HG03139 (cell line): ENCODE measurements around the gene FAHD1.
A peak's percentile ranks its signal among the peaks of the same experiment; 100 is the strongest.

Experiments used
- ATAC-seq: cut with Tn5 transposase; IDR thresholded peaks from one replicate; pipeline ENCODE4 v1.9.1; 2021; ENCODE audit not compliant: unreplicated experiment

FAHD1 gene

DNA sequence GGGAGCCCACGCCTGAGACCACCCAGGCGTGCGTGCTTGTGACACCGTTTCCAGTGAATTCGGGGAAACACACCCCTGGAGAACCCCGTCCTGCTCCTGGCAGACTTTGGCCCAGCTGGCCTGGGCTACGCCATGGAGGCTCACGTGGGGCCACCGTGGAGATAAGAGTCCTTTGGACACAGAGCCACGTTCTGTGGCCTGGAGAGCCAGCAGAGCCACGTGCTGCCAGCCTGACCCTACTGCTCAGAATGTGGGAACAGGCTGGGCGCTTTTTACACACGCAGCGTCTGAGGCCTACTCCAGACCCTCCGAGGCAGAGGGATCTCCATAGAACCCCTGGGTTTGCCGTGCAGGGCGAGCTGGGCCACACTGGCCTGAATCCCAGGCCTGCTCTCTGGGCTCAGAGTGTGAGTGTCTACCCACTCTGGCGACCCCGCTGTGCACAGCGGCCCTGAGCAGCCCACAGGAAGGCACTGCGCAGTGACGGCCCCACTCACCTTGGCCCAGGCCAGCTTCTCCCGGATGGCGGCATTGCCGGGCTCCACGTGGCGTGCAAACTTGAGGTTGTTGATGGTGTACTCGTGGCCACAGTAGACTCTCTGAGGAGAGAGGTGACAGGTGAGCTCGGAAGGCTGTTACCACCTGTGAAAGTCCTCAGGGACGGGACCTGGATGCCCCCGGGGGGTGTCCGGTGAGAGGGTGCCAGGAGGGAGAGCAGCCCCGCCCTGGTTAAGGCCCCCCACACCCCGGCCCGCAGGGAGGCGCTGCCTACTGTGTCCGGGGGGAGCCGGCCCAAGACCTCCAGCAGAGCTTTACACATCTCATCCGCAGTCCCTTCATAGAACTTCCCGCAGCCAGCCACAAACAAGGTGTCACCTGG, 10.4 kb upstream of the FAHD1 start:
- ATAC-seq = no peak

DNA sequence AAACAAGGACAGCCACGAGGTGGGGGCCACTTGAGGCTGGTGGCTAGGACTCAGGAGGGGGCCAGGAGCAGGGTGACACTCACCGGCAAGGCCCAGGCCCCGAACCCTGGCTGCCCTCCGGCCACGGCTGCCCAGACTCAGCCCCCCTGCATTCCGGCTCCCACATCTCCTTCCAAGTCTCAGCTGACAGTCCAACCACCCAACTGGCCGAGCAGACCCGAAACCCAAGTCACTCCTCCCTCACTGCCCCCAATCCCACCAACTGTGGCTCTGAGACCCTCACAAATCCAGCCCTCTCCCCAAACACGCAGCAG, 9.8 kb upstream of the FAHD1 start:
- ATAC-seq = no peak

DNA sequence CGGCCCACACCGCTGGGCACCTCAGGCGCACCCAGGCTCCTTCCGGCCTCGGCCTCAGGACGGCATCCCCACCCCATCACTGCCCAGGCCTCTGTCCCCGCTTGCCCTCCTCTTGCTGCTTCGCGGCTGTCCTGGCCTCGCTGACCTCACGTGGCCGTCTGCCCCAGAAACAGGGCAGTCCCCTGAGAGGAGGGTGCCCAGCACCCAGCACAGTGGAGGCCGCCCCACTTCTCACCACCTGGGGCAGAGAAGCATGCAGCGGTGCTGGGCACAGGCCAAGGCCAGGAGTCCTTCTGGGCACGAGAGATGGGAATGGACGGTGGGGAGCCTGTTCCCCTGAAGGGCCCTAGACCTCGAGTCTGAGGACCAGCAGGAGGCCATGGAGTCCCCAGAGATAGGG, 9.3 kb upstream of the FAHD1 start:
- ATAC-seq = no peak

DNA sequence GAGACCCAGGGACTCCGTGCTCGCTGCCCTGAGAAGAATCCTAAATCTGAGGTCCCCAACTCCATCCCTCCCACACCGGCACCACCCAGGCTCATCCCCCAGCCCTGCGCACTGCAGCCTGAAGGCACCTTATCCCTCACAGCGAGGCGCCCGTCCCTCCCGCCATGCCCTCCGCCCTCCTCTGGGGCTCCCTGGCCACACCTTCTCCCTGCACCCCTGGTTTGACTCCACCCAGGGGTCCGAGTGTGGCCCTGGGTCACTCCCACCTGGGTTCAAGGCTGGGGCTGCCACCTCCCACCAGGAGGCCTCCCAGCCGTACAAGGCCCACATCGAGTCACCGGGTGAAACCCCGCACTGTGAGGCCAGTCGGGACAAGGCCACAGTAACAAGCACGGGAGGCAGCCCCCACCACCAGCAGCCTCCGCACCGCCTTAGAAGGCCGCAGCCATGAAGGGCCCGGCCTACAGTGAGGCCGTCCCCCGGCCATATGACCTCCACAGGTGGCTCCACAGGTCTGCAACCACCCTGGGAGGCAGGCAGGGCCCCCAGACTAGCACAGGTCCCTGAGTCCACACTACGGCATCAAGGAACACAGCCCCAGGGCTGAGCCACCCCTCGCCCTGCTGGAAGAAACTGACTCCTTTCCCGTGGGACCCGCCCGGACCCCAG, 8.7 kb upstream of the FAHD1 start:
- ATAC-seq = no peak

DNA sequence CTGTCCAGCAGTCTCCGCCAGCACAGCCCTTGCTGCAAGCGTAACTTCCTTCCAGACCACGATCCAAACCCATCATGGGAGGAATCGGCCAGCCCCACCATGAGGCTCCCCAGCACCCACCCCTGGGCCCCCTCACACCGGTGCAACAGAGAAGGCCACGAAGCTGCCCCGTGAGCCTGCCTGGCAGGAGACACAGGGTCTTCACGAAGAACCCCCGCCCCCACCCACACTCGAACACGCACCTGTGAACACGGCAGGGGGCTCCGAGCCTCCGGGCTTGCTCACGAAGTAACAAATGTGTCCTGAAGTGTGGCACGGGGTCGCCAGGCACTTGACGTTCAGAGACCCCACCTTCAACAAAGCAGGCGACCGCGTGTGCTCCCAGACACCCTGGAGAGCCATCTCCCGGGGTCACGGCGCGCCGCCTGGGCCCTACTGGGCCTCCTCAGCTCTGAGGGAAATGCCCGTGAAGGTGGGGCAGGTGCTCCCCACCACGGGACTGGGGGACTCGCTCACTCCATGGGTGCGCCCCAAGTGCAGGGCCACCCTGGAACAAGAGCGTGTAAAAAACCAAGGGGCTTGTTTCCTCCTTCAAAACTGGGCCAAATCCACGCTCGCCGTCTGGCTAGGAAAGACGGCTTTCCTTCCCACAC, 8.0 kb upstream of the FAHD1 start:
- no peak for ATAC-seq

DNA sequence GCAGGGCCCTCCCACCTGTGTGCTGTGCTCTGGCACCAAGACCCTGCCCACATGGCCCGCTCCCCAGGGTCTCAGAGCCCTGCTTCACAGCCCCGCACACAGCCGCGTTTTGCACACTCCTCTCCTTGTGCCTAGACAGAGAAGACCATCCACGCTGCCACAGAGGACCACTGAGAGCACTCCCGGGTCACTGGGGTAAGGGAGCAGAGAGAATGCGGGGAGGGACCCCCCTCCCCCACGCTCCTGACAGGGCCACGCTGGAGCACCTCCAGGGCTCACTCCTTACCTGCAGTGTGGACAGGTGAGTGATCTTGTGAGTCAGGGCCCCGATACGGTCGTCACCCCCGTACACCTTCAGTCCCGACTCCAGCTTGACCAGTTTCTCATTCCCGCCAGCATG, 7.4 kb upstream of the FAHD1 start:
- no peak for ATAC-seq

DNA sequence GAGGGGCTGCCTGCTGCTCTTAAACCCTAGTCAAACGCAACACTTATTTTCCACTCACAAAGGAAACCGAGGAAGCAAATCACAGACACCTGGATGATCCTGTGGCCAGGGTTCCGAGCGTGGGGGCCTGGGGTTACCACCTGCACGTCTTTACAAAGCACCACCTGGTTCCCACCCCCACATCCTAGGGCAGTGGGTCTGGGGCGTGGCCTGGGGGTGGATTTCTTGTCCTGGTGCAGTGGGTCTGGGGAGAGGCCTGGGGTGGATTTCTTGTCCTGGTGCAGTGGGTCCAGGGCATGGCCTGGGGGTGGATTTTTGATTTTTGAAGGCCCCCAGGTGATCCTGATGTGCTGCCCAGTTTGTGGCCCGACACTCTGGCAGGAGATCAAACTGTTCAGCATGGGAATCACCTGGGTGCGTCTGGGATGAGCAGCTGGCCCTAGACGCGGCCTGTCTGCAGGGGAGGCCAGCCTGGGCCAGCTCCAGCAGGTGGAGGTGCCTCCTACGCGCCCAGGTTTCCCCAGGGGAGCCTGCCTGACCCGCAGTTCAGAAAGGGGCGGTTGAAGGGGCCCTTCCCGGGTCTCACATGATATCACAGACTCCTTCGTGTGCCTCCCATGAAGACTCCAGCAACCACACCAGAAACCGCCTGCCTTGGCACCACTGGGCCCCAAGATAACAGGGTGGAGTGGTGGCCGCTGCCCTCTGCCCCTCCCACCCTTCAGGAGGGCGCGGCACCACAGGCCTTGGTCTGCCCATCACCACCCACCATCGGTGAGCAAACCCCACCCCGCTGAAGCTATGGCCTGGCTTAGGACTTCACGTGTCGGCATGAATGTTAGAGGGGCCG, 6.7 kb upstream of the FAHD1 start:
- ATAC-seq = no peak

DNA sequence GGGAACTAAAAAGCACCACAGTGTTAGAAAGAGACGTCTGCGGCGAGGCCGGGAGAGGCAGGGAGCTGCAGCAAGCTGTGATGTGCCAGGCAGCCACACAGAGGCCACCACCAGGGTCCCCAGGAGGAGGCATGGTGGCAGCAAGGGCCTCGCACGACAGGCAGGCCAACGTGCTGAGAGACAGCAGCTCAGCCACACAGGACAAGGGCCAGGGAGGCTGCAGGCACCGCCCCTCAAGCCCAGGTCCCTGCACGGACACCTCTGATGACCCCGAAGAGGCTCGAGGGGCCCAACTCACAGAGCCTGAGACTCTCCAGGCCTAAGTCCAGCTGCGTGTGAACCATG, 6.1 kb upstream of the FAHD1 start:
- ATAC-seq = no peak

DNA sequence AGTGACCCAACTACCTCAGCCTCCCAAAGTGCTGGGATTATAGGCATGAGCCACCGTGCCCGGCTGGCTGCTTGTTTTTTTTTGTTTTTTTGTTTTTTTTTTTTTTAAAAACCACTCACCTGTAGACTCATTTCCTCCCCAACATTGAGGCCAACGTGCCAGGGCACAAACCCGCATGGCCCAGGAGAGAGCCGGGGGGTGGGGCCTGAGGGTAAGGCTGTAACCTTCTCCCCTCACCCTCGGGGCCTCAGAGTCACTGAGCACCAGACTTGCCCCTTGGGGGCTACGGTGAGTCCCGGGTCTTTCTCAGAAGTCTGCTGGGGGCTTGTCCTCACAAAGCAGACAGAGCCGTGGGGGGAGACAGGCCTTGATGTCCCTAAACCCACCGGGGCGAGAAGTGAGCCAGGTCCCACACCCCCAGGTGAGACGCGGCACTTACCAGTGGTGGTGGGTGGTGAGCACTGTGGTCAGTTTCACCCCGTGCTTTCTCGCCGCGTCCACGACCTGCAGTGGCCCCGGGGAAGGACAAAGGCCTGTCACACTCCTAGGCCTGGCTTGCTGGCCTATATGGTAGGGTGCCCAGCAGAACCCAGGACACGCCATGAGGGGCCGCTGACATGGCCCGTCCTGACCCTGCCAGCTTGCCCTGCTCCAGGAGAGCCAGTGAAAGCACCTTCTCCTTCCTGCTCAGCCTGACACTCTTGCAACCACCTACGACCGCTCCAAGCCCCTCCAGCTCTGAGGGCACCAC, 5.0 kb upstream of the FAHD1 start:
- no peak for ATAC-seq

DNA sequence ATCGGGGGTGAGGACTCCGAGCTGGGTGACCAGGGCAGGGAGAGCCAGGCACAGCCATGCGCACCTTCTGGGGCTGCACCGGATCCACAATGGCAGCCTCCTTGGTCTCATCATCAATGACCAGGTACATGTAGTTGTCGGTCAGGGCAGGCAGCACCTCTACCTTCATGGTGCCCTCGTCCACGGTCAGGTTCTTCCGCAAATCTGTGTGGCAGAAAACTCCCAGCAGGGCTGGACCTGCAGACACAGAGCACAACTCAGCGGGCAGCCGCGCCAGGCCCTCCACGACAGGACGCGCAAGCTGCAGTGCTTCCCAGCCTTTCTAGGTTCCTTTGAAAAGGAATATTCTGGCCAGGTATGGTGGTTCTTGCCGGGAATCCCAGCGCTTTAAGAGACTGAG, 4.2 kb upstream of the FAHD1 start:
- ATAC-seq = no peak

DNA sequence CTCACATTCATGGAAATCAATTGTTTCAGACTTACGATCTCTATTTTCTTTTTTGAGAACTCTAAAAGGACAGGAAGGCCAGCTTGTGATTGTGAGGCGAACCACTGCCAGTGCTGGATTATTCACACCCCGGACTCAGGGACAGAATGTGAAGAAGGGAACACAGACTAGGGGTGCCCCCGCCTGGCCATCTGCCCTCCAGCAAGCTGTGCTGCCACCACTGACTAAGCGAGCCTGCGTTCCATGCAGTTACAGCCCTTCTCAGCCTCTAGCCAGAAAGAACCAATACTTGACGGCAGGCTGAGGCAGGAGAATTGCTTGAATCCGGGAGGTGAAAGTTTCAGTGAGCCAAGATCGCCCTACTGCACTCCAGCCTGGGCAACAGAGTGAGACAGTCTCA, 3.2 kb upstream of the FAHD1 start:
- no peak for ATAC-seq

DNA sequence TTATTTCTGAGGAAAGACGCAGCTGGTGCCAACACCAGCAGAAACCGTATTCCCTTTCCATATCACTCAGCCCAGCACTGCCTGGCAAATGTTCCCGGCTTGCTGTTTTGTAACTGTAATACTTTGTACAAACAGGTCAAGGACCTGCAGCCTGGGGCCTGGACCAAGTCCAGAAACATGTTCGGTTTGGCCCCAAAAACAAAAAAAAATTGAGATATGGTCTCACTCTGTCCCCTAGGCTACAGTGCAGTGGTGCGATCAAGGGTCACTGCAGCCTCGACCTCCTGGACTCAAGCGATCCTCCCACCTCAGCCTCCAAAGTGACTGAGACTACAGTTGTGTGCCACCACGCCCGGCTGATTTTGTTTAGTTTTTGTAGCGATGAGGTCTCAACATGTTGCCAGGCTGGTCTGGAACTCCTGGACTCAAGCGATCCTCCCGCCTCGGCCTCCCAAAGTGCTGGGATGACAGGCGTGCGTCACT, 1.6 kb upstream of the FAHD1 start:
- no peak for ATAC-seq

DNA sequence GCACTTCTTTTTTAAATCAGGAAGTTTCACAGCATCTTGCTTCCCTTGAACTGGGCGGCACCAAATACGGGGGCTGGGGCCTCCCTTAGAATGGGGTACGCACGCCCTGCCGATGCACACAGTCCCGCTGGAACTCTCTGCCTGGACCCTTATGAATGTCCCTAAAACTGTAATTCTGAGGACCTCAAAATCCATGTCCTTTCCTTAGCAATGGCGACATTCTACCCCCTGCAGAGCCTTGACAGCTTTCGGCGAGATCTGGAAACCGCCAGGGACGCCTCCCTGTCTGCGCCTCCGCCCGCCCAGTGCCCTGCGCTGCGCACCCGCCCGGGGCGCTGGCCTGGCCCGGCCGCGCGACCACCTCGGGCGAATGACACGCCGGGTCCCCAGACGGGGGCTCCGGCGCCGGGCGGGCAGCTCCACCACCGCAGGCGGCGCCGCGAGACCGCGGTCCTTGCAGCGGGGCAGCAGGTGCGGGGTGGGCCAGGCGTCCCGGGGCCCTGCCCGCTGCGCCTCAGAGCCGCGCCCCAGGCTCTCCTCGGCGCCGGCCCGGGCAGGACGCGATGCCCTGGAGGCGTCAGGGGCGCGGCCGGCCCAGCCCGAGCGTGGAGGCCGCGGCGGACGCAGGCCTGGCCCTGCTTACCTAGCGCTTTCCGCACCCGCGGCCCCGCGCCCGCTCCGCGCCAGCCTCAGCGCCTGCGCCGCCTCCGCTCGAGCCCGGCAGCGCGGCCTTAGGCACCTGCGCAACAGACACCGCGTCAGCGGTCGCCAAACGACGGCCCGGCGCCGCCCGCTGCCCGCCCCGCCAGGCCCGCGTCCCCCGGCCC, 929 bp upstream of the FAHD1 start:
- ATAC-seq = peak; percentile 44

DNA sequence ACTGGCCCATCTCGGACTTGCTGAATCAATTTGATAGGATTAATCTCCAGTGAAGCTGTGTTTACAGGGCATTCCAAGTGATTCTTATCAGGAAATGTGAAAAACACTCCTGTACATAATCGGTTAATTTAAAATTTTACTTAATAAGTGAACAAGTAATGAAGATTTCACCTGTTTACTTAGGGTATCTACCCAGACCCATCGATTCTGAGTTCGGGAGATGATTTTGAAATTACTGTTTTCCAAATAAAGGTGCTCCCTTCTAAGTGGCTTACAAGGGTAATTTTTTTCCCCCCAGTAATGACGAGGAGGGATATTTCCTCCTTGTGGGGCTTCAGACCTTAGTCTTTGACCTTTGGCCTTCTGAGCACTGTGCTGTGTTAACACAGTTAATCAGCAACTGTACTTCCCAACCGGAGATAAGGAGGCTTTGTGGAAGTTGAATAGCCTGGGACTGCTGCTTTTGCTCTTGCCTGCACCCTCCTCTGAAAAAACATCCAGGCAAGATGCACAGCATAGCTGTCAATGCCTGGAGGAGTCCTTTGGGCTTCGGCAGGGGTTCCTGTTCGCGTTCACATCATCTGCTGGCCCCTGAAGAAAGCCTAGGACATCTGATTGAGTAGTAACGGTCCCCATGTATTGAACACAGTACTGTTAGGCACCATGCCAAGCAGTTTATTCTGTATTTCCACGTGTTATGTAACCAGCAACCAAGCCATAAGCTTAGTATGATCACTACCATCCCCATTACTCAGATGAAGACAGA, 1.8 kb downstream of the FAHD1 start:
- no peak for ATAC-seq

DNA sequence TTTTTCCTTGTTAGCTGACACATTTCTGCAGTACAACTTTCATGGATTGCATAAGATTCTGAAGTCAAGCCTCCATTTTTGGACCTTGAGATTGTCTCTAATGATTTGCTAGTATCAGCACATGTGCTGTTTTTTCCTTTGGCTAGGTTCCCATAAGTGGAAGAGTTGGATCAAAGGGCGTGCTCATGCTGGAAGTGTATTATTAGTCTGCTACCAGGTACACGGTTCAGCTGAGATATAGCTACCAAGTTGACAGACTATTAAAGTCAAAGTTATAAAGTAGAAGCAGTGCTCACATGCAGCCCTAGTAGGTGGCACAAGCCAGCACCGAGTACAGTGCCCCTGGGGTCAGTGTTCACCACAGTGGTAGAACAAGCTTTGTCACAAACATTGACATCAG, 3.2 kb downstream of the FAHD1 start:
- ATAC-seq = no peak

DNA sequence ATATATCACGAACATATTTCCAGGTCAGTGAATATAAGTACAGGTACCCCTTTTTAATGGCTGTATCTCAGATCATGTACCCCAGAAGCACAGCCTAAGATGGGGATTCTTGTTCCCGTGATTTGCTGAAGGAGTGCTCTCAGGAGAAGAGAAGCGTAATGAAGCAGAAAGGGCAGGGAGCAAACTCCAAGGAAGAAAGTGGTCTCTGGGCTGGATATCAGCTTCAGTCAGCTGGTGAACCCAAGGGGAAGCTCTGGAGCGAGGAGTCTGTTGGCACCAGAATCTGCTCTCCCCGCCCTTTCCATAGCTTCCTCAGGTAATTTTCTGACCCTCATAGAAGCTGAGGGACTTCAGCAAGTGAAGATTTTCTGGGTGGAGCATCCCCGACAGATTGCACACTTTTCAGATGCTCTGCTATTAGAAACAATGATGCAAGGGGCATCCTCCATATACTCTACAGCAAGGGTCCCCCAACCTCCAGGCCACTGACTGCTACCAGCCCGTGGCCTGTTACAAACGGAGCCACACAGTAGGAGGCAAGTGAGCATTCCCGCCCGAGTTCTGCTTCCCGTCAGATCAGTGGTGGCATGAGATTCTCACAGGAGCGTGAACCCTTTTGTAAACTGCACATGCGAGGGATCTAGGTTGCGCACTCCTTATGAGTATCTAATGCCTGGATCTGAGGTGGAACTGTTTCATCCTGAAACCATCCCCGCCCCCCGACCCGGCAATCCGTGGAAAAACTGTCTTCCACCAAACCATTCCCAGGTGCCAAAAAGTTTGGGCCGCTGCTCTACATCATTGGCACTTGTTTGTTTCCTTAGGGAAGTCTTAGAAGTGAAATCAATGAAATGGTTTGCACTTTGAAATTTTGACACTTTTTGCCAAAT, 4.4 kb downstream of the FAHD1 start:
- no peak for ATAC-seq

DNA sequence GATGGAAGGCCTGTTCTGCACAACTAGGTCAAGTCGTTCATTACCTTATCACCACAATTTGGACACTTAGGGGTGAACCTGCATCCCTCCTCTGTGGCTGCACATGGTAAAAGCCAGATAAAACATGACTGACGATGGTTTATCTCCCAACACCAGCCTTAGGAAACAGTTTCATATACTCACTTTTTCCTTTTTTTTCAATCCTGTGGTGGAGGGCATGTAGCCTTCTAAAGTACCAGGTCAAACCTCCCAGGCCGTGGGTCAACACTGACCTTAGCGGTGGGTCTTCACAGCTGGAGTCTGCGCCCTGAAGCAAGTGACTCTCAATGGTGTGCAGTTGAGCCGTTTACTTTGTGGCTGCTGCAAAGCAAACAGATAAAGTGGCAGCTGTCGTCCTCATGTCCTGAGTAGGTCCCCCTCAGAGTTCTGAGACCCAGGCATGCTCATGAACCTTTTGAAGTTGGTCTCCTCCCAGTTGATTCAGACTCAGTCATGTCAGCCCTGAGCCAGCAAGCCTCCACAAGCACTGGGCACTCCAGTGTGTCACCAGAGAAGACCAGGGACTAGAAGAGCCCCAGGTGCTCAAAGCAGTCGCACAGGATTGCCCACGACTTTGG, 5.9 kb downstream of the FAHD1 start:
- ATAC-seq = no peak

DNA sequence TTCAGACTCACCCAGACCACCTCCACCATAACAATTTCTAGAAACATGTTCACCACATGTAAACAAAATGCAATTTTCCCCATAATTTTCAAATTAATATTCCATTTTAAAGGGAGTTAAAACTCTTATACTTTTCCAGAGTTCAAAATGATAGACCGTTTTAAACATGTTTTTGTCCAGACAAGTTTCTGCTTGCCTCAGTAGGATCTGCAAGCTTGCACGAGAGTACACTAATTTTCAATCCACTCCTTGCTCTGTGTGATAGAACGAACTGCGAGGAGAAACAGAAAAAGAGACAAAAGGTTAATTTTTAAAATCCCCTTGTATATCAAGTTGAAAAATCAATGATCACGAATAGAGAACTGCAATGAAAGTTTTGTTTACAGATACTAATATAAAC, 7.1 kb downstream of the FAHD1 start:
- ATAC-seq = no peak
